ENCODE results near the gene TFIP11. TPM values are rescaled to one million over a fixed set of nuclear protein-coding genes. Genes with fewer than 3 reads are reported as not detected.

The TFIP11 gene
- total and polyA plus RNA-seq, 2 of the 8 experiments (the other 6 are each of a cell fraction or from before 2014, with no cell fraction given), result 18.1 to 28.3 TPM

DNA sequence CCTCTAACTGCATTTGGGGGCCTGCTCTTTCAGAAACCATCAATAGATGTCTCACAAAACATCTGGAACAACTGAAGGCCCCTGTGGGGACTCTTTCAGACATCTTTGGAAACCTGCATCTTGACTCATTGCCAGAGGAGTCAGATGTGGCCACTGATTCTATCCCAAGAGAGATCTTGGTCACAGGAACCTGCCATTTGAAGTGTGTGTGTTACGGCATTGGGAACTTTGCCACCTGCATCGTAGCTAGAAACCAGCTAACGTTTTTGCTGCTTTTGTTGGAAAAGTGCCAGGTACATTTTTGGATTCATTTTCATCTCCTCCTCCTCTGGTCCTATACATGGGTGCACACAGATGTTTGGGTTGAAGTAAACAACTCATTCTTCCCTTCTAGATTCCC is 24.3 kb downstream of the TFIP11 start (continued):
- TF ChIP-seq, protein P1, sequence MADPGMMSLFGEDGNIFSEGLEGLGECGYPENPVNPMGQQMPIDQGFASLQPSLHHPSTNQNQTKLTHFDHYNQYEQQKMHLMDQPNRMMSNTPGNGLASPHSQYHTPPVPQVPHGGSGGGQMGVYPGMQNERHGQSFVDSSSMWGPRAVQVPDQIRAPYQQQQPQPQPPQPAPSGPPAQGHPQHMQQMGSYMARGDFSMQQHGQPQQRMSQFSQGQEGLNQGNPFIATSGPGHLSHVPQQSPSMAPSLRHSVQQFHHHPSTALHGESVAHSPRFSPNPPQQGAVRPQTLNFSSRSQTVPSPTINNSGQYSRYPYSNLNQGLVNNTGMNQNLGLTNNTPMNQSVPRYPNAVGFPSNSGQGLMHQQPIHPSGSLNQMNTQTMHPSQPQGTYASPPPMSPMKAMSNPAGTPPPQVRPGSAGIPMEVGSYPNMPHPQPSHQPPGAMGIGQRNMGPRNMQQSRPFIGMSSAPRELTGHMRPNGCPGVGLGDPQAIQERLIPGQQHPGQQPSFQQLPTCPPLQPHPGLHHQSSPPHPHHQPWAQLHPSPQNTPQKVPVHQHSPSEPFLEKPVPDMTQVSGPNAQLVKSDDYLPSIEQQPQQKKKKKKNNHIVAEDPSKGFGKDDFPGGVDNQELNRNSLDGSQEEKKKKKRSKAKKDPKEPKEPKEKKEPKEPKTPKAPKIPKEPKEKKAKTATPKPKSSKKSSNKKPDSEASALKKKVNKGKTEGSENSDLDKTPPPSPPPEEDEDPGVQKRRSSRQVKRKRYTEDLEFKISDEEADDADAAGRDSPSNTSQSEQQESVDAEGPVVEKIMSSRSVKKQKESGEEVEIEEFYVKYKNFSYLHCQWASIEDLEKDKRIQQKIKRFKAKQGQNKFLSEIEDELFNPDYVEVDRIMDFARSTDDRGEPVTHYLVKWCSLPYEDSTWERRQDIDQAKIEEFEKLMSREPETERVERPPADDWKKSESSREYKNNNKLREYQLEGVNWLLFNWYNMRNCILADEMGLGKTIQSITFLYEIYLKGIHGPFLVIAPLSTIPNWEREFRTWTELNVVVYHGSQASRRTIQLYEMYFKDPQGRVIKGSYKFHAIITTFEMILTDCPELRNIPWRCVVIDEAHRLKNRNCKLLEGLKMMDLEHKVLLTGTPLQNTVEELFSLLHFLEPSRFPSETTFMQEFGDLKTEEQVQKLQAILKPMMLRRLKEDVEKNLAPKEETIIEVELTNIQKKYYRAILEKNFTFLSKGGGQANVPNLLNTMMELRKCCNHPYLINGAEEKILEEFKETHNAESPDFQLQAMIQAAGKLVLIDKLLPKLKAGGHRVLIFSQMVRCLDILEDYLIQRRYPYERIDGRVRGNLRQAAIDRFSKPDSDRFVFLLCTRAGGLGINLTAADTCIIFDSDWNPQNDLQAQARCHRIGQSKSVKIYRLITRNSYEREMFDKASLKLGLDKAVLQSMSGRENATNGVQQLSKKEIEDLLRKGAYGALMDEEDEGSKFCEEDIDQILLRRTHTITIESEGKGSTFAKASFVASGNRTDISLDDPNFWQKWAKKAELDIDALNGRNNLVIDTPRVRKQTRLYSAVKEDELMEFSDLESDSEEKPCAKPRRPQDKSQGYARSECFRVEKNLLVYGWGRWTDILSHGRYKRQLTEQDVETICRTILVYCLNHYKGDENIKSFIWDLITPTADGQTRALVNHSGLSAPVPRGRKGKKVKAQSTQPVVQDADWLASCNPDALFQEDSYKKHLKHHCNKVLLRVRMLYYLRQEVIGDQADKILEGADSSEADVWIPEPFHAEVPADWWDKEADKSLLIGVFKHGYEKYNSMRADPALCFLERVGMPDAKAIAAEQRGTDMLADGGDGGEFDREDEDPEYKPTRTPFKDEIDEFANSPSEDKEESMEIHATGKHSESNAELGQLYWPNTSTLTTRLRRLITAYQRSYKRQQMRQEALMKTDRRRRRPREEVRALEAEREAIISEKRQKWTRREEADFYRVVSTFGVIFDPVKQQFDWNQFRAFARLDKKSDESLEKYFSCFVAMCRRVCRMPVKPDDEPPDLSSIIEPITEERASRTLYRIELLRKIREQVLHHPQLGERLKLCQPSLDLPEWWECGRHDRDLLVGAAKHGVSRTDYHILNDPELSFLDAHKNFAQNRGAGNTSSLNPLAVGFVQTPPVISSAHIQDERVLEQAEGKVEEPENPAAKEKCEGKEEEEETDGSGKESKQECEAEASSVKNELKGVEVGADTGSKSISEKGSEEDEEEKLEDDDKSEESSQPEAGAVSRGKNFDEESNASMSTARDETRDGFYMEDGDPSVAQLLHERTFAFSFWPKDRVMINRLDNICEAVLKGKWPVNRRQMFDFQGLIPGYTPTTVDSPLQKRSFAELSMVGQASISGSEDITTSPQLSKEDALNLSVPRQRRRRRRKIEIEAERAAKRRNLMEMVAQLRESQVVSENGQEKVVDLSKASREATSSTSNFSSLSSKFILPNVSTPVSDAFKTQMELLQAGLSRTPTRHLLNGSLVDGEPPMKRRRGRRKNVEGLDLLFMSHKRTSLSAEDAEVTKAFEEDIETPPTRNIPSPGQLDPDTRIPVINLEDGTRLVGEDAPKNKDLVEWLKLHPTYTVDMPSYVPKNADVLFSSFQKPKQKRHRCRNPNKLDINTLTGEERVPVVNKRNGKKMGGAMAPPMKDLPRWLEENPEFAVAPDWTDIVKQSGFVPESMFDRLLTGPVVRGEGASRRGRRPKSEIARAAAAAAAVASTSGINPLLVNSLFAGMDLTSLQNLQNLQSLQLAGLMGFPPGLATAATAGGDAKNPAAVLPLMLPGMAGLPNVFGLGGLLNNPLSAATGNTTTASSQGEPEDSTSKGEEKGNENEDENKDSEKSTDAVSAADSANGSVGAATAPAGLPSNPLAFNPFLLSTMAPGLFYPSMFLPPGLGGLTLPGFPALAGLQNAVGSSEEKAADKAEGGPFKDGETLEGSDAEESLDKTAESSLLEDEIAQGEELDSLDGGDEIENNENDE (IDR thresholded peaks at IDR 0.05; ENCODE audit: insufficient replicate concordance, low read length), result no peak
- TF ChIP-seq BRCA1 (IDR thresholded peaks at IDR 0.05; ENCODE audit: low read depth, low read length) (no peak), RFX5 (IDR thresholded peaks at IDR 0.05; ENCODE audit: borderline replicate concordance, low read depth, low read length) (no peak), GABPA (IDR thresholded peaks at IDR 0.05; ENCODE audit: borderline replicate concordance, insufficient read depth, low read length) (no peak), SP2 (IDR thresholded peaks at IDR 0.05; ENCODE audit: low read length) (no peak), ASH2L (IDR thresholded peaks at IDR 0.05; ENCODE audit: low read length) (no peak), SP4 (IDR thresholded peaks at IDR 0.05; ENCODE audit: low read length) (no peak), POLR2A (IDR thresholded peaks at IDR 0.05; ENCODE audit: control extremely low read depth in 1 of 2, low read depth in 2 of 2, low read length in 2 of 2) (no peak), JUN (IDR thresholded peaks at IDR 0.05; ENCODE audit: low read depth, low read length) (no peak), TBP (IDR thresholded peaks at IDR 0.05; ENCODE audit: low read depth, low read length) (no peak), EP300 (IDR thresholded peaks at IDR 0.05; ENCODE audit: borderline replicate concordance in 1 of 2, low read depth in 2 of 2, low read length in 2 of 2) (no peak), CREB1 (IDR thresholded peaks at IDR 0.05) (no peak)
